CD4-positive, alpha-beta T cell treated with Interleukin-12 subunit alpha and Interleukin-12 subunit beta, for 1 hour (primary cell): ENCODE data around the gene NTSR1.
"Not testable (repeated sequence)": the region's sequence is repeated elsewhere in the genome, so short reads cannot be mapped to it uniquely, and the experiment has no call there.

ENCODE experiments used
- DNase-seq: peaks from one replicate; pipeline ENCODE4 v3.0.0-alpha.2; 2020

NTSR1 gene

DNA sequence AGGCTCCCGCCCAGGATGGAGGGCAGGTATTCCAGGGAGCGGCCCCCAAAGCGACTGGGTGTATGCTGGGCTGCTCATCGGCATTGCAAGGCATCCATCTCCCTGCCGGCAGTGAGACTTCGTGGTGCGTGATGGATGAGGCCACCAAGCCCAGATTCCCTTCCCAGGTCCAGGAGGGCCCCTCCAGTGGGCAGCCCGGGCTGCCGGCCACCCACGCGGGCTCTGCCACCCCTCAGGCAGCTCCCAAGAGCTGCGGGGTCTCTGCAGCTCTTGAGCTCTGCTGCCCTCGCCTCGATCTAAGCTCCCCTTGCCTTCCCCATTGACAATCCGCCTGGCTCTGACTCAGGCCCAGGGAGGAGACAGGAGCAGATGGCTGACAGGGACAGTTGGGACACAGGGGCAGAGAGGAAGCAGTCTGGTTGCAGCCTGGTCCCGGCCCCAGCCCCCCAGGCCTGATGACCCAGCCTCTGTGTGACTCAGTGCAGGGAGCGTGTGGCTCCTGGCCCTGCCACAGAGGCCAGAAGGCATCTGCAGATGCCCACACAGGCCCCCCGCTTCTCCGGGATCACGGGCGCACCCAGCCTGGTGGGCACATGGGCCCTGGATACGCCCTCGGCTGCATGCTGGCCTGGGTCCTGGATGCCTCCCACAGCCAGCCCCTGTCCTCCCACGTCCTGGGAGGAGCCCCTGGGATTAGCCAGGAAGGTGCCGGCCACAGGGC, 33.3 kb upstream of the NTSR1 start:
- DNase-seq, result no peak

DNA sequence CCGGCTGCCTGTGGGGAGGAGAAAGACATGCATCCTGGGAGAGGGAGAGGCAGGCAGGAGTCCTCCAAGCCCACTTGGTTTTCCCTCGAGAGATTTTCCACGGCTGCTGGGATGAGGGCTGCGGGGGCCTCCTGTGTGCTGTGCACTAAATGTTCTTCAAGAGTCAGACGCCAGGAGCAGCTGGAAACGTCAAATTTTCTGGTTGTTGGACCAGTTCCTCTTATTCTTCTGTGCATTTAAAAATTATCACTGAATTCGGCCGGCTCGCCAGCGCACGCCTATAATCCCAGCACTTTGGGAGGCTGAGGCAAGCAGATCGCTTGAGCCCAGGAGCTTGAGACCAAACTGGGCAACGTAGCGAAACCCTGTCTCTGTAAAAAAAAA, 32.8 kb upstream of the NTSR1 start:
- DNase-seq, result no peak

DNA sequence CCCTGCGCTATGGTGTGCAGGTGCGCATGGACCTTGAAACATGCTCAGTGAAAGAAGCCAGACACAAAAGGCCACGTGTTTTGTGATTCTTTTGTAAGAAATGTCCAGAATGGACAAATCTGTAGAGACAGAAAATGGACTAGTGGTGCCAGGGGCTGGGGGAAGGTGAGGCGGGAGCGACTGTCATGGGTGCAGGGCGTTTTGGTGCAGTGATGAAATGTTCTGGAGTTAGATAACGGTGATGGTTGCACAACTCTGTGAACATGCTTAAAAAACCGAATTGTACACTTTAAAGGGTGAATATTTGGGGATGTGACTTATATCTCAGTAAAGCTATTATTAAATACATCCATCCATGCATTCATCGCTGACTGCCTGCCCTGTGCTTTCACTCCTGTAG, 31.7 kb upstream of the NTSR1 start:
- no peak for DNase-seq

DNA sequence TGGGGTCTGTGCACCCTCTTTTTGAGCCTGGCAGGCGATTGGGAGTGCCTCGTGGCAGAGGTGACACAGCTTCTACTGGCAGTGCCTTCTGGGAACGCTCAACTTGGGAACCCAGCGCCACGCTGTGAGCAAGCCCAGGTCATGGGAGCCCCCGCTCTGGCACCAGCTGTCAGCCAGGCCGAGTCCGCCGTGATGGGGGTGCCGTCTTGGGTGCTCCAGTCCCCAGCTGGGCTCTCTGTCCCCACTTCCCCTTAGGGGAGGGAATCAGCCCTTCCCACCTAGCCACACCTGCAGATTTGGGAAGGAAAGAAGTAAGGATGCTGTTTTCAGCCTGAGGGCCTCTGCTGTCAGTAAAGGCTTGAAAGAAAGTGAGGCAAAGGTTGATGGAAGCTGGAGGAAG, 31.0 kb upstream of the NTSR1 start:
- DNase-seq, result no peak

DNA sequence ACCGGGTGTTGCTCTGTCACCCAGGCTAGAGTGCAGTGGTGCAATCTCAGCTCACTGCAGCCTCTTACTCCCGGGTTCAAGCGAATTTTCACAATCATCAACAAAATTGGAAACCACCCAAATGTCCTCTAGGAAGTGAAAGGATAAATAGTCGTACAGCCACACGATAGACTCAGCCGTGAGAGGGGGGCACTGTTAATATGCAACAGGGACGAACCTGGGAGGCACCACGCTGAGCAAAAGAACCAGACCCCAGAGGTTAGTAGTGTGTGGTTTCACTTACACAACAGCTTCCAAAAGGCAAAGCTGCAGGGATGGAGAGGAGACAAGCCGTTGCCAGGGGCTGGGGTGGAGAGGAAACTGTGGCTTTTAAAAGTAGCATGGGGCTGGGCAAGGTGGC, 30.1 kb upstream of the NTSR1 start:
- DNase-seq, result no peak

DNA sequence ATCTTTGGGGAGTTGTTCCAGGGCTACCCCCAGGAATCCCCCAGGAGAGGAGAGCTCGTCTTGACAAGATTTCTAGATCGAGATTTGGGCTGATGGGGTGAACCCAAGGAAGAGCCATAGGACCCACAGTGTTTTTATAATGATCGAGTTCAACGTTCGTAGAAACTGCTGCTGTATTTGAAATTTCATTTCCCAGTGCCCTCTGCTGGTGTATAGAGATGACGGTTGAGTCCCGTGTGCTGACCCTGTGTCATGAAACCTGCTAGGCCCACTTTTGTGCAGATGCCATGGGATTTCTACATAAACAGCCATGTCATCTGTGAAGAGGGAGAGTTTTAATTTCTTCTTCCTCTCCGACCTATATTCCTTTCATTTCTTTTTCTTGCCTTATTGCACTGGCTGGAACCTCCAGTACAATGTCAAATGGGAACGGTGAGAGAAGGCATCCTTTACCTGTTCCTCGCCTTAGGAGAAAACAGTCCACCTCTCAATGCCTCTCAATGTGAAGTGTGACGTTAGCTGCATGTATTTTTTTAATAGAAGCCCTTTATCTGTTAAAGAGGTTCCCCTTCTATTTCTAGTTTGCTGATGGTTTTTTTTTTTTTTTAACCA, 28.6 kb upstream of the NTSR1 start:
- DNase-seq, result no peak

DNA sequence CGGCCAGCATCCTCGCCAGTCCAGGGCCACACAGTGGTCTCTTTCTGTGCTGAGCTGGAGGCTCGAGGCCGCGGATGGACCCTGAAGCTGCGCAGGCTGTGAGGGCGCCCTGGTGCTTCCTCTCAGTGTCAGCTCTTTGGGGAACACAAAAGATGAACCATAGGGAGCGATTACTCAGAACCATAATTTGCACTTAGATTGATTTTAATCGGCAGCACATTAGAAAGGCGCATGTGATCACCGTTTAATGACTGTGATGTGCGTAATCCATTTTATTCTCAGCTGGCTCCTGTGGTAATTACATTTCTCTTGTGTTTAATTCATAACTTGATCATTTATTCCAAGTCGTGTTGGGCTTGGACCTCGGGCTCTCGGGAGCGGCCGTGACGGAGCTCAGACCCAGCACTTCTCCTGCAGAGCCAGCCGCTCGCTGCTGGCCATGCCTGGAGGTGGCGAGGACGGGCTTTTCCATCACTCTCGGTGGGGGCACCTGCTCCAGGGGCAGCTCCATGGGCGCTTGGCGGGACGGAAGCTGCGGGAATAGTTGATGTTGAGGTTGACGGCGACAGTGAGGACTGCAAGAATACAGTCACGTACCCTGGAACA, 25.6 kb upstream of the NTSR1 start:
- DNase-seq, result no peak

DNA sequence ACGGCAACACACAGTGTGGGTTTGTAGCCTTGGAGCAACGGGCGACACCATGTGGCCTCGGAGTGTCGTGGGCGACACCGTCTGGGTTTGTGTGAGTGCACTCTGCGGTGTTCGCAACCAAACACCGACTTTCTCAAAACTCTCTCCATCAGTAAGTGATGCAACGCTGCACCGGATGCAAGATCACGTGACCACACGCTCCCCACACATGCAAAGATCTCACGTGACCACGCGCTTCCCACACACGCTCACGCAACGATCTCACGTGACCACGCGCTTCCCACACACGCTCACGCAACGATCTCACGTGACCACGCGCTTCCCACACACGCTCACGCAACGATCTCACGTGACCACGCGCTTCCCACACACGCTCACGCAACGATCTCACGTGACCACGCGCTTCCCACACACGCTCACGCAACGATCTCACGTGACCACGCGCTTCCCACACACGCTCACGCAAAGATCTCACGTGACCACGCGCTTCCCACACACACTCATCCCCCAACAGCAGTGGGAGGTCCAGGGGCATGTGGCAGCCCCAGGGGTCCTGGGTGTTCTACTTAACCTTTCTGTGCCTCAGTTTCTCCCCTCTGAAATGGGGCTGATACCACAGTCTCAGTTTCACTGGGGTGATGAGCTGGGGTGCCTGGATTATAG, 24.8 kb upstream of the NTSR1 start:
- not testable (repeated sequence) for DNase-seq

DNA sequence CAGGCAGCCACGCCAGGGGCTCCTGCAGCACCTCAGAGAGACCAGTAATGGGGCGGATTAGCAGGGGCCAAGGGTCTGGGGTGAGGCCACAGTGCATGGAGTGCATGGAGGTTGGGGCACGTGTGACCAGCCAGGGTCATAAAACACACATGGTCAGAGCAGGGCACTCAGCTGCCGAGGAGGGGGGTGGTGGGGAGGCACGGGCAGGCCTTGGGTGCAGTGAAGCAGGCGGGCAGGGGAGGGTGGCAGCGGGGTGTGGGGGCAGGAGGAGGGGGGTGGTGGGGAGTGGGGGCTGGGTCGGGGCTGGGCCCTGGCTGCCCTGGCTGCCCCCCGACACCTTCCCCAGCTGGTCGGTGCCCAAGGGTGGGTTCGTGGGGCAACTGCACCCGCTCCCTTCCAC, 23.7 kb upstream of the NTSR1 start:
- DNase-seq, result no peak

DNA sequence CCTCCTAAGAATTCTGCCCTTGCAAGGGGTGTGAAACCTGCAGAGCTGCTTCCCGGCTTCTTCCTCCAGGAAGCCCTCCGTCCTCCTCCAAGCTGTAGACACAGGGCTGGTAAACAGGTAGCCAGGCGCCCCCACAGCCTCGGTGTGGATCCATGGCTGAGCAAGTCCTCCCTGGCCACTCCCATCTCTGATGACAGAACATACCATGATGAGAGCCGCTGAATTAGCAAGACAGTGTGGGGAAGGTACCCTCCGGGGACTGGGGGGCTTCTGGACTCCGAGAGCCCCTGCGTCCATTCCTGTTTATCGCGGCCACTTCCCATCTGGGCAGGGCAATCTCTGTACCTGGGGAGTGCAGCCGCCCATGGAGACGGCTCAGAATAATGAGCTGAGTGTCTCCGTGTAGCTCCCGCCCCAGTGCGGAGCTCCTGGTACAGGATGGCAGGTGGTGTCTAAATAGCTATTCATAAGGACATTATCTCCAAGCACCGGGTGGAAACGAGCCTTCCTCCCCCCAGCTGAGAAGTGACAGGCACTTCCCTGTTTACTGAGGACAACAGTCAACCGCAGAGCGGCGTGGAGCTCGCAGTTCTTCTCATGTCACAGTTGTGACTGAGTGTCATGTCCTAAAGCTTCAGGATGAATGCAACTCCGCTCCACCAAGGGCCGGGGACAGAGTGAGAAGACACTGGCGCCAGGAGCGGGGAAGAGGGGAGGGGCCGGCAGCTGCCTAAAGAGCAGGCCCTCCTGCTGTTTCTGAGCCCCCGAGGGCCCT, 22.7 kb upstream of the NTSR1 start:
- peak; percentile 7 for DNase-seq

DNA sequence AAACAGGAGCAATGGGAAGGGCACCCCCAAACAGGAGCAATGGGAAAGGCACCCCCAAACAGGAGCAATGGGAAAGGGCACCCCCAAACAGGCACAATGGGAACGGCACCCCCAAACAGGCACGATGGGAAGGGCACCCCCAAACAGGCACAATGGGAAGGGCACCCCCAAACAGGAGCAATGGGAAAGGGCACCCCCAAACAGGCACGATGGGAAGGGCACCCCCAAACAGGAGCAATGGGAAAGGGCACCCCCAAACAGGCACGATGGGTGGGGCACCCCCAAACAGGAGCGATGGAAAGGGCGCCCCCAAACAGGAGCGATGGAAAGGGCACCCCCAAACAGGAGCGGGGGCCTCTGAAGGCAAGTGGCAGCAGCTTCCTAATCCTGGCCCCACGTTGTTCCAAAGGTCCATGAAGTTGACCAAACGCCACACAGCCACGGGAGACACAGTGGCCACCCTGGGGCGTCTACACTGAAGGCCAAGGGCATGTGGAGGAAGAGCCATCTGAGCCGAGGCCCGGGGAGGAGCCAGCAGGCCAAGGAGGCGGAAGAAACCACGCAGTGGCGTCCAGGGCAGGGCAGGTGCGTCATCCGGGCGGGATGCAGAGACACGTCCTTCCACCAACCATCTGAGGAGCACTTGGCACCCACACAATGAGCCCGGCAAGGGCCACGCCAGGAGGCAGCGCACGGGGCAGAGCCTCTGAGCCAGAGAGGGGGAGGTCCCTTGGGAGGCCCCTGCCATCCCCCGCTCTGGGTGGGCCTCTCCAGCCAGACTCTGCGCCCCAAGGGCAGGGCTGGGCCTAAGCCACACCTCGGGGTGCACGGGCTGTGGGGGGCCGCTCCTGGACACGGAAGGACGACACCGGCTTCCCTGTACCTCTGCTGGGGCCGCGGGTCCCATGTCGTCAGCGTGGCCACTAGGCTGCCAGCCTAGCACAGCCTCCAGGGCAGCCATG, 21.5 kb upstream of the NTSR1 start:
- DNase-seq, result no peak

DNA sequence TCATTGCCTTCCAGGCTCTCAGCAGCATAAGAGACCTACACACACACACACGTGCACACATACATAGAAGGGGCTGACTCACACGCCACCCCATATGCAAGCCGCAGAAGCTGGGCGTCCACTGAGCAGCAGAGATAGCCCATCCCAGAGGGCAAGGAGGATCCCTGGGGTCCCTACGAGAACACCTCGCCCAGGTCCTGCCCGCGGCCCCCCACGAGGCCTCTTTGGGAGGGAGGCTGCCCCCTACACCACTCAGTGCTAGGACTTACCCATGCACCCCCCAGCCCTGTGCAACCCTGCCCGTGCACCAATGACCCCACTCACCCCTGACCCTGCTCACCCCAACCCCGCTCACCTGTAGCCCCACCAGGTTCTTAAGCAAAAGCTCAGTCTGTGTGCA, 20.6 kb upstream of the NTSR1 start:
- no peak for DNase-seq

DNA sequence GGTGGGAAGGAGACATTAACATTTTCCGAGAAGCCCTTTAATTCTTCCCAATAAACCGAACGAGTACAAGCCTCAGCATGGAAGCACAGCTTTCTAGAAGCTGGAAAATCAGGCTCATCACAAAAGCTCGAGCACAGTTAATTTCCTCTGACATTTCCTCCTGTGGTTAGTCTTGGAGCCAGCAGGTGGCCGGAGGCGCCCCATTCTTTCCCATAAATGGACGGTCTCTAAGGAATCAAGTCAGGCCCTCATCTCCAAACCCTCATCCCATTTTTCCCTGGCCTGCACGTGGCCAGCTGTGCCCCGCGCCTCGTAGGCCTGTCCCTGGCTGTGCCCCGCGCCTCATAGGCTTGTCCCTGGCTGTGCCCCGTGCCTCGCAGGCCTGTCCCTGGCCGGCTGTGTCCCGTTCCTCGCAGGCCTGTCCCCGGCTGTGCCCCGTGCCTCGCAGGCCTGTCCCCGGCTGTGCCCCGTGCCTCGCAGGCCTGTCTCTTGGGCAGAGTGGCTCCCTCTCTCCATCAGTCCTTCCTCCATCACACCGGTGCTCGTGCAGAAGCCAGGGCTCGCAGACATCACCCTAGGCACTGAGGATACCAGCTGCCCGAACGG, 19.7 kb upstream of the NTSR1 start:
- DNase-seq, result no peak

DNA sequence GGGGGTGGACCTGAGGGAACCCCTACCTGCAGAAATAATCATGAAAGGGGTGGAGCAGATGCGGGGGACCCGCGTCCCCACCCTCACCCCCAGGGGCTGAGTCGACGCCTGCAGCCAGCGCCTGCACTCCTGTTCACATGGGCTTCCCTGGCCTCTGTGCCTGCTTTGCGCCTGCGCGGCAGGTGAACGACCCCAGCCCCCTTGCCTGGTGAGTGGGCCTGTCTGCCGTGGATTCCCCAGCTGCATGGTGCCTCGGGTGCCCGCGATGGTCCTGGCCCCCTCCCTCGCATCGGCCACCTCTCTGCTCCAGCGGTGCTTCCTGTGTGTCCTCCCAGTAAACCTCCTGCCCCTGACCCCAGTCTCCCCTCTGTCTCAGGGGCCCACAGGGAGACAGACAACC, 18.8 kb upstream of the NTSR1 start:
- no peak for DNase-seq

DNA sequence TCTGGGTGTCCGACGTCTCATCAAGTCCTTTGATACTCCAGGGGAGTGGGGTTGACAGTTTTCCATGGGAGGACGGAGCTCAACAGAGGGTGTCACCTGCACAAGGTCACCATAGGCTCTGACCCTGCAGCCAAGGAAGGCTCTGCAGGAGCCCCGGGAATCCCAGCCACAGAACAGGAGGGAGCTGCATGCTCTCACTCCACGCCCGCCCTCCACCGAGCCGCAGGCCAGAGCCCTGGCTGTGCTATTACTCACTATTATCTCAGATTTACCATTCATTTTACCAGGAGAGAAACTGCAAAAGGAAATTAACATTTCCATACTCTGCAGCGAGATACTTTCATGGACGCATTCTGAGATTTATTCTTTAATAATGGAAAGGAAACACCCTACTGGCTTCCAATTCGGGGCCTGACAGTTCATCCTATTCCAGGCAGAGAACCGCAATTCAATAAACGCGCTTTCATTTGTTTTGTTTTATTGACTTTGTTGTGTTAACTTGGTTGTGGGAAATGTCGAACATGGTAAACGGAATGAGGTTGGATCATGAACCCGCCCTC, 18.3 kb upstream of the NTSR1 start:
- DNase-seq, result no peak

DNA sequence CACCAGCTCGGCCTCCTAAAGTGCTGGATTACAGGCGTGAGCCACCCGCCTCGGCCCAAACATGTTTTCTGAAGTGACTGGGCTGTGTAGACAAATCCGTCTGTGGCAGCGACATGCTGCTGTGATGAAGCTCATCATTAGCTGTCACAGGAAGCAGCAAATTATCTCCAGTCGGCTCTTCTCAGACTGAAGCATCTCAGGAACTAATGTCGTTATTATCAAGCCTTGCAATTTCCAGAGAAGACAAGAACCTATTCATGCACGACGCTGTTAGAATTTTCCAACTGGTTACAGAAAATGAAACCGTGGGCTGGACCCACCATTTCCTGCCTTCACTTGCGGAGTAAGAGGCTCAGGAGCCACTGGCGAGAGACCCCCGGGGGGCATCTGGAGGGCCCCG, 17.1 kb upstream of the NTSR1 start:
- no peak for DNase-seq

DNA sequence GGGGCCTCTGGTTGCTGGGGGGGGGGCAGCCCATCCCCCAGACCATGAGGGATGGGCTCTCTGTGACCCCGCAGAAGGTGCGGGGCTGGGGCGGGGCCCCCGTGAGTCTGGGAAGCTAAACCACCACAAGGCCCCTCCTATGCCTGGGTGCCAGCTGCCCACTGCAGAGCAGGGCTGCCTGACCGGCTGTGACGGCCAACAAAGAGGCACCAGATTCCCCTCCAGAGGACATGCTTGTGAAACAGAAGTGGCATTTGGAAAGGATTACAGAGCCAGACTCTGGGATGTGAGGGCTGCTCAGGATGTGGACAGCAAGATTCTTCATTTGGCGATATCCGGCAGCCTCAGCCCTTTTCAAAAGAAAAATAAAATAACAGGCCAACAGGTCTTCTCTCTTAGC, 16.5 kb upstream of the NTSR1 start:
- no peak for DNase-seq

DNA sequence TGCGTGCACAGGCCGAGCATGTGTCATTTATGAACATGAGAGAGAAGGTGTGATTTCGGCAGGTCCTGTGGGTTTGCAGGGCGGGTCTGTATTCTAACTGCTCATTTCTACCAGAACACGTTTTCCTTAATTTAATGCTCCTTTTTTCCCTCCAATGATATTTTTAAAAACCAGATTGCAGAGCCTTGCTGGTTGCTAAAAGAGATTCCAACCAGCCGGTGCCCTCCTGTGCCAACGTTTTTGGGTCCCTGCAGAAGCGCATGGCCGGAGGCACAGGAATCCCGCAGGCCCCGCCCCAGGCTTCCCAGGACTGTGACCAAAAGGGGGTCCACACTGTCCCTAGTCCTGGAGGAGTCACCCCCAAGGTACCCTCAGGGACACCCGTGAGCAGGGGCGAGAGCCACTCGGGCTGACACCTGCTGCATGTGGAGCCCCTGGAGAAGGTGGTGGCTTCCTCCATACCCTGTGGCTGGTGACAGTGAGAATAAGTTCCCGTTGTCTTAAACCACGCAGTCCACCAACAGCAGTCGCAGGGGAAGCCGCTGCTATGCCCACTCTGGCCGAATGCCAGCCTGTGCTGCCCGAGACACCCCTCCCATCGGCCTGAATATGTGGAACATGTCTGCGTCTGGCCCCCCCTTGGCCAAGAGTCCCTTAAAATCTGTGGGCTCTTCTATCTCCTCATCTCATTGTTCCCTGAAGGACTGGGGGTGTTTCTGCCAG, 15.7 kb upstream of the NTSR1 start:
- DNase-seq, result no peak

DNA sequence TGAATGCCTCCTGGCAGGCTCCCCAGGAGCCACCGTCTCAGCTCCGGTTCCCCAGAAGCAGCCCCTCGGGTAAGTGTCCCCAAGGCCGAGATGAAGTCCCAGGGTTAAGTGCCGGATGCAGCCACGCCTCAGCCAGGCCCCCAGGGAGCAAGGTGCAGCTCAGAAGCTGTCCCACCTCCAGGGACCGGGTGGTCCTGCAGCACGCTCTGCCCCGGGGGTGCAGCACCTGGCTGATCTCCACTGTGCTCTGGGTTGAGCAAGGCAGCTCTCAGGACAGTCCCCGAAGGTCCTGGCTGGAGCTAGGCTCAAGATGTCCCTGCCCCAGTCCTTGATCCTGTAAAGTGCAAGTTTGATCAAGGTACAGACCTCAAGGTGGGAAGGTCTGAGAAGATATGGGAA, 15.1 kb upstream of the NTSR1 start:
- no peak for DNase-seq

DNA sequence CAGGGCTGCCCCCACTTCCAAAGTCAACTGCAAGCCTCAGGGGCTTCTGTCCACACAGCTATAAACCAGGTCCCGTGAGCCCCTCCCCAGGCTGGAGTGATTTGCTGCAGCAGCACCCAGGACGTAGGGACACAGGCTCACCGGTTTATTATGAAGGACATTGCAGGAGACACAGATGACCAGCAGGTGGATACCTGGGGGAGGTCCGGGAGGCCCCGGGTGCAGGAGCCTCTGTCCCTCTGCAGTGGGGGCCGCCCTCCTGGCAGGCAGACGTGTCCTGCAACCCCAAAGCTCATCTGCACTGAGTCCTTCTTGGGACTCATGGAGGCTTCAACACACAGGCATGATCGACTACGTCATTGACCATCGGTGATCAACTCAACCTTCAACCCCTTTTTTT, 14.5 kb upstream of the NTSR1 start:
- DNase-seq, result no peak

DNA sequence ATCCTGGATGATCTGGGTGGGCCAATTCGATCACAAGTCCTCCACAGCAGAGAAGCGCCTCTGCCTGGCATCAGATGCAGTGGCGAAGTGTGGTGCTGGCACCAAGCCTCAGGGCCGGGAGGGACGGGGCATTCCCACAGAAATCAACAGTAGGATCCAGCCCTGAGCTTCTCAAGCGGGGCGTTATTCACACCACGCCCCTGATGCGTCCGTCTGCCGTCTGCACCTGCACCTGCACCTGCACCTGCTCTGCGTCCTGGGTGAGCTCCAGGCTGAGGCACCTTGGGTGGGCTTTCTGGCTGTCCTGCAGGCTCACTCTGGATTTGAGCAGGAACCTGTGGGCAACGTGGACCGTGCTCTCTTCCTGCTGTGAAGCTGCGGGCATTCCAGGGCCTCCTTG, 13.8 kb upstream of the NTSR1 start:
- DNase-seq, result no peak
